G401.6 (cell line): ENCODE results near the gene ARV1.
"Not testable (repeated sequence)": the region's sequence is repeated elsewhere in the genome, so short reads cannot be mapped to it uniquely, and the experiment has no call there.

Experiments used
- FAIRE-seq: peaks from 2 replicates; lab custom pipeline; 2012; peaks lifted over from hg19 to GRCh38; lab: Jason Lieb, UNC

The ARV1 gene

DNA sequence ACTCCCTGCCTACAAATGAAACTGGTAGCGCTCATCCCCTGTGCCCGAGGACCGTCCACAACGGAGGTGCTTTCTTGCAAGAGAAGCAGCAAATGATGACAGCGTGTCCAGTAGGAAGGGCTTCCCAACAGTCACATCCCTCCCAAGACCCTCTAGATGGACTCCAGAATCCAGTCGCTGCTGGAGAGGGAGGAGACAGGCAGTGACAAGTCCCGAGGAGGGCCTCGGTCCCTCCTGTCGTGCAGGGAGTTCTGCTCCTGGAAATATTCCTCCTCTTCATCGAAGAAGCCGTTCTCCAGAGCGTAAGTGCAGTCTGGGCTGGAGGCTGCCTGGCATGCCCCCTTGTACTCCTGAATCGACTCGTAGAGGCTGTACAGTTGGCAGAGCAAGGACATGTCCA, 40.8 kb downstream of the ARV1 start:
- no peak for FAIRE-seq

DNA sequence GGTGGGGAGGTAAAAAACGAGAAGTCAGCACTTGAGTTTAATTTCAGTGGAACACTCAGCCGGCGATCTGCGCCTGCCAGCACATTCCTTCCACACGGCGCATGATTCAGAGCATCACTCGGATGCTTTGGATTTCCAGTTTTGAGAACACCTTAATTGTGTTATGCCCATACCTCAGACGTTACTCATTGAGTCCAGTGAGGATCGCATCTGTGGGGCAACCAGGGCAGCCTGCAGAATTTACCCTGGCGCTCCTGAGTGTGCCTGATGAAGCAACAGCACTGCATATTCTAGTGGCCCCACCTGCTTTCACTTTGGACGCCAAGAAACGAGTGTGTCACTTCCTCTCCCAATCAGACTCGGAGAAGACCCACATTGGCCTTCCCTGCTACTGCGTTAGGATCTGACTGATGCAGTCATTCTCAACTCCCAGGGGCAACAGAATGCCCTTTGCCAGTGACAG, 41.3 kb downstream of the ARV1 start:
- FAIRE-seq: no peak

DNA sequence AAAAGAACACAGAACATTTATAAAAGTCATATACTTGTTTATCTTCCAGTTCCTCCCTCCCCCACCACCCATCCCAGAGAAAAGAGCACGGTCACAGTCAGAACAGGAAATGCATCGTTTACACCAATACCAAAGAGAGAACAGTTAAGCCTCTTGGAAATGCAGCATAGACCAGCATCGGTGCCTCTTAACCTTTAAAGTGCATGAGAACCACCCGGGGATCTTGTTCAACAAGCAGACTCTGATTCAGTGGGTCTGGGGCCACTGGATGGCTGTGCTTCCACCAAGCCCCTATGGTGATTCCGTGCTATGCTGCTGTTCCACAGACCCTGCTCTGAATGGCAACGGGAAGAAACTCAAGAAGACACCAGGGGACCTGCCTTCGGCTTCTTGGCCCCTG, 41.9 kb downstream of the ARV1 start:
- FAIRE-seq: no peak

DNA sequence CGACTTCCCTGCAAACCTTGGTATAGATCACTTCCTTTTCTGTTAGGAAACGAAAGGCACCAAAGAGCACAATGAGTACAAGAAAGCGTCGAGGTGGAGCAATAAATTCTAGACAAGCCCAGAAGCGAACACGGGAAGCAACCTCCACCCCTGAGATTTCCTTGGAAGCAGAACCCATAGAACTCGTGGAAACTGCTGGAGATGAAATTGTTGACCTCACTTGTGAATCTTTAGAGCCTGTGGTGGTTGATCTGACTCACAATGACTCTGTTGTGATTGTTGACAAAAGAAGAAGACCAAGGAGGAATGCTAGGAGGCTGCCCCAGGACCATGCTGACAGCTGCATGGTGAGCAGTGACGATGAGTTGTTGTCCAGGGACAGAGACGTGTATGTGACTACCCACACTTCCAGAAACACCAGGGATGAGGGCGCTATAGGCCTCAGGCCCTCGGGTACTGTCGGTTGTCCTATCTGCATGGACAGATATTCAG, 42.7 kb downstream of the ARV1 start:
- no peak for FAIRE-seq

DNA sequence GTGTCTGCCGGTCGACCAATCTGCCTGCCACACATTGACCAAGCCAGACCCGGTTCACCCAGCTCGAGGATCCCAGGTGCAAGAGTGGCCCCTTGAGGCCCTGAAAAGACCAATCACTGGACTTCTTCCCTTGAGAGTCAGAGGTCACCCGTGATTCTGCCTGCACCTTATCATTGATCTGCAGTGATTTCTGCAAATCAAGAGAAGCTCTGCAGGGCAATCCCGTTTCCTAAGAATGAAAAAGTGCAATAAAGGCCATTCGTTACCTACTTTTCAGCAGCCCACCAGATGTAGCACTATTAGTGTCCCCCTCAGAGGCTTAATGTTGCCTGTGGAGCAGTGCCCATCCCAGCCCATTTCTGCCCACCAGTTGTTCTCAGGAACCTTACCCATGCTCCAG, 43.6 kb downstream of the ARV1 start:
- not testable (repeated sequence) for FAIRE-seq

DNA sequence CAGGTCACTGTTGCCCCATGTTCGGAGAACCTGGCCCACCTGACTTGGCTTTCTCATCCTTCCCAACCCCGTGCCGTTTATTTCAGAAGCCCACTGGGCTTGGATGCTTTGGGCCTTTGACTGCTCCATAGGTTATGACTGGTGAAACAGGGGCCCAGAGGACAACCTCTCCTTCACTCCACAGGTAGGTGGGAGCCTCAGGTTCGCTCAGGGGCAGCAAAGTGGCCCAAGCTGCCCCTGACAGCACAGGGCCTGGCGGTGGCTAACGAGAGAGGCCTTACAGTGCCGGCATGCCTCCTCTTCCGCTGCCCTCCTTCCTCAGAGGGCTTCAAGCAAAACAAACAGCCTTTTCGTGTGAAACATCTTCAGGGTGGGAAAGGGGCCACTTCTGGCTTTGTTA, 44.3 kb downstream of the ARV1 start:
- no peak for FAIRE-seq

DNA sequence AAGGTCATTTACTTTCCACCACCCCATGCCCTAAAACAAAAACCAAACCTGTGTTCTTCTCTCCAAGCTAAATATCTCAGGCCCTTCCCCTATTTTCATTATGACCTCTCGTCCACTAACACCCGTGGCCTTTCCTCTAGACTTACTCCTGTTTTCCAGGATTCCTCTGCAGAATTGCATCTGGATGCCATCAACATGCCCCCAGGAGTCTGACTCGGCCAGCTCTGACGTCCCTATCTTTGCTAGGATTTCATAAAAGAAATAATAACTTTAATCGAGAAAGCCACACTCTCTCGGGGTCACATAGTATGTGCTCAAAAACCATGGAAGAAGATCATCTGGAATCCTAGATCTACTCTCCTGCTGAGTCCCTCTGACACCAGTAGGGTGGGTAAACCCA, 47.7 kb downstream of the ARV1 start:
- no peak for FAIRE-seq

DNA sequence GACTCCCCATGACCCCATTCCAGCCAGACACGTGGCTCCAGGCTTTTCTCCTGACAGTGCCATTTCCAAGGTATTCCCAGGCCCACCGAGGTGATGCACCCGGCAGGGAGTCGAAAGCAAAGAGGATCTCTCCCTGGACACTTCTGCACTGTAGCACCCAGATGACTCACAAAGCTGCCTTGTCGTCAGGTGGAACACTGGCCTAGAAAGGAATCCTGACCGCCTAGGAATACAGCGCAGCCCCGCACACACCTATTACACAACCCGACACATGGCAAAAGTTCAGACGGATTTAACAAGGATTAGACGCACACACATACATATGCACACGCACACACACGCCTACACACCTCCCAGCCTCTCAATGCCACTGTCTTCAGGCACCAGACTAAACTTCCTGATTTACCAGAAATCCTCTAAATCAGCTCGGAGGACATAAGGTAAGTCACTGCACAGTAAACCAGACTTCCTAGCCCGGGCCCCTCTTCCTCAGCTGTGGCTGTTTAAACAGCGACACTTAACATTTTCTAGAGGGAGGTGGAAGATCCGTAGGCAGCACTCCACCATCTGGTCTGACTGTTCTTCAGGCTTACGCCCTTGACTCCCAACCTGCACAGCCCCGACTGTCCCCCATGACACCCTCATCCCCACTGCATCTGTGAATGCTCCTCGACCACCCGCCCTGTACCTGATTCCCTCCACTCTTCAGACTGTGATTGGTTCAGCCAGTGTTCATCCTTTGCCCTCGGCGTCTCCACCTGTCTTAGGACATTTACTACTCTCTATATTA, 48.4 kb downstream of the ARV1 start:
- no peak for FAIRE-seq

DNA sequence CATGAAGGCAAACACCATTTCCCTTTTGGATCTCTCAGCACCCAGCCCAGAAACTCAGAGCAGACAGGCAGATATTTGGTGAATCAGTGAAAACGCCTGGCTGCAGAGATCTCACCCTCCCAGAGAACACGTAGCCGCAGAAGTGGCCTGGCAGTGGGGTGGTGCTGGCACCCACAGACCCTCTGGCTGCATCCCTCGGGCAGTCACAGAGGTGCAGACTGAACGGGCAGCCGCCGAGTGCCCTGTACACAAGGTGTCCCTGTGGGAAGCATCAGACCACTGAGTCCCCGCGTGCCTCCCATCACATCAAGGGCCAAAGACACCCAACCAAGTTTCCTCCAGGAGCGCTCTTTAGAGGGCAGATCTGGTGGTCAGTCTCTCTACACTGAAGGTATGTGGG, 49.1 kb downstream of the ARV1 start:
- no peak for FAIRE-seq

DNA sequence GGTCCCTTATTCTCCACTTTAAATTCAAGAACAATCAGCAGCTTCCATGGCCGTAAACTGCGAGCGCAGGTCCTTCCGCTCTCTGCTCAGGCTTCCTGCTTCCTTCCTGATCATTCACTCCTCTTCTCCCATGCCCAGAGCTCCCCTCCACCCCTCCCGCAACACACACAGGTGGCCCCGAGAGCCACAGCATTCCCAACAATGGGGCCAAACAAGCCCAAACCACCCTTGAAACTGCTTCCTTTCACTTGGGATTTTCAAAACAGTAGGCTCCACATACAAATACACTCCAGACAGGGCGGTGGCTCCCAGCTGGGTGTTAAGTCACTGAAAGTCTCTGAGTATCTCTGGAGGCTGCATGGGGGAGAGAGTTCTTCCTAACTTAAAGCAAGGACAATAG, 49.8 kb downstream of the ARV1 start:
- no peak for FAIRE-seq

DNA sequence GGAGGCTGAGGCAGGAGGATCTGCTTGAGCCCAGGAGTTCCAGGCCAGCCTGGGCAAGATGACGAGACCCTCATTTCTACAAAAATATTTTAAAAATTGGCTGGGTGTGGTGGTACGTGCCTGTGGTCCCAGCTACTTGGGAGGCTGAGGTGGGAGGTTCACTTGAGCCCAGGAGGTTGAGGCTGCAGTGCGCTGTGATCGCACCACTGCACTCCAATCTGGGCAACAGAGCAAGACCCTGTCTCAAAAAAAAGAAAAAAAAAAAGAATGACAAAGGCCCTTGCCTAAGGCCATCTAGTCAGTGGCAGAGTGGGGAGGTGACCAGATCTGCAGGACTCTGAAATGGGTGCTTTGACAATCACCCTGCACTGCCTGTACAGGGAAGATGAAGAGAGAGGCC, 50.4 kb downstream of the ARV1 start:
- not testable (repeated sequence) for FAIRE-seq

DNA sequence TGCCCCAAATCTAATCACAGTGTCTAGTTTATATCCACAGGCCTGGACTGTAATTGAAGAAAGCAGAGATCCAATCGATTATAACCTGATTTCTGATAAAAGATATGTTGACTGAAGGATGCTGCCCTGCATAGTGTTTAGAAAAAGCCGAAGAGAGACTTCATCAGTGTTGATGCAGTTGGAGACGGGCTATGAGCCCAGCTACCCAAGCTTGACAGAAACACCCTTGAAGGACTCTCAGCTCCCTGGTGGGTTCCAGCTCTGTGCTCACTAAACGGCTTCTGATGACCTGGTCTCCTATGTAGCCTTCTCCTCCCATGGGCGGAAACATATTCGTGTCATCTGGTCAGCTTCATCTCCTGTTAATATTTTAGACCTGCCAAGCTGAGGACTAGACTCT, 50.9 kb downstream of the ARV1 start:
- no peak for FAIRE-seq

DNA sequence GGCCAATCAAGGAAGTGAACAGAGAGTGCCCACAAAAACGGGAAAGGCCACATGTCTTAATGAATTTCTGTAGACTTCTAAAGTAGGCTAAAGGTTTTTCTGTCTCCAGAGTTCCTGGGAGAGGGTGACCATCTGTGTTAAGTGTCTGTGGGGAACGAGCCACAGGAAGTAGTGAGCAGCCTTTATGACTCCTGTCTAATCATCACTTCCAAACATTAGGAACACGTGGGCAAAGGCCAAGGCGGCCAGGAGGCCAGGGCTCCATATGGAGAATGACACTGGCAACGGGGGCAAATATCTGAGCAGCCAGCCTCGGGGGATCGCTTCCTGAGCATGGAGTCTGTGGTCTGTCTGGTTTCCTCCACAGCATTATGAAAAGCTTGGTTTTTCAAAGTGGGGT, 54.1 kb downstream of the ARV1 start:
- FAIRE-seq: no peak

DNA sequence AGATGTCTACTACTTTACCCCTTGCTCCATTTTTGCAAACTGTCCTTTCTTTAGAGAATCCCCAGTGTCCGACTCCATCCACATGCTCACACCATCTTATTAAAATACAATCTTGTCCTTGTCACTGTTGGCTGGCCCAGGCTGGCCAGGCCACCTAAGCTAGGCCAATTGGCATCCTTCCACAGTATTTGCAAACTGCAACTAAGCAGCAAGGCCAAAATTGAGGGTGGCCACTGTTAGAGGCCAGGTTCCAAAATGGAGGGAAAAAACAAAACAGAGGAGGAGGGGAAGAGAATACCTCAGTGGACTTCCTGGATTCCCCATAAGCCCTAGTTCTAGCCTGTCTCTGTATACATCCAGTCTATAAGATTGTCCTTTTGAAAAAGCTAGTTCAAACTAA, 56.9 kb downstream of the ARV1 start:
- FAIRE-seq: no peak

DNA sequence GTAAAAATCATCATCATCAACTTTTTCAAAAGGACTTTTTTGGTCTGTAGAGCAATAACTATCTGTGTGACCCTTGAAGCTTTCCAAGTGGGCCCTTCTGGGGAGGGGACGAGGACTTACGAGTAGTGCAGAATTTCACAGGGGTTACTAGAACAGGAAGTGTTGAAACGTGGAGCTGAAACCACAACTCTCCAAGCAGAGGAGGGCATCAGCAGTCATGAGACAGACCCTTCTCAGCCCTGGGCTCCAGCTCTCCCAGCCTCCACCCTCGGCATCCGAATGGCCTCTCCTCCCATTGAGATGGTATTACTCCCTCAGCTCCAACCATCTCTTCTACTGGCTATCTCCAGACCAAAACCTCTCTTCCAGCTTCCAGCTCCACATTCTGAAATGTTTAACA, 57.5 kb downstream of the ARV1 start:
- no peak for FAIRE-seq

DNA sequence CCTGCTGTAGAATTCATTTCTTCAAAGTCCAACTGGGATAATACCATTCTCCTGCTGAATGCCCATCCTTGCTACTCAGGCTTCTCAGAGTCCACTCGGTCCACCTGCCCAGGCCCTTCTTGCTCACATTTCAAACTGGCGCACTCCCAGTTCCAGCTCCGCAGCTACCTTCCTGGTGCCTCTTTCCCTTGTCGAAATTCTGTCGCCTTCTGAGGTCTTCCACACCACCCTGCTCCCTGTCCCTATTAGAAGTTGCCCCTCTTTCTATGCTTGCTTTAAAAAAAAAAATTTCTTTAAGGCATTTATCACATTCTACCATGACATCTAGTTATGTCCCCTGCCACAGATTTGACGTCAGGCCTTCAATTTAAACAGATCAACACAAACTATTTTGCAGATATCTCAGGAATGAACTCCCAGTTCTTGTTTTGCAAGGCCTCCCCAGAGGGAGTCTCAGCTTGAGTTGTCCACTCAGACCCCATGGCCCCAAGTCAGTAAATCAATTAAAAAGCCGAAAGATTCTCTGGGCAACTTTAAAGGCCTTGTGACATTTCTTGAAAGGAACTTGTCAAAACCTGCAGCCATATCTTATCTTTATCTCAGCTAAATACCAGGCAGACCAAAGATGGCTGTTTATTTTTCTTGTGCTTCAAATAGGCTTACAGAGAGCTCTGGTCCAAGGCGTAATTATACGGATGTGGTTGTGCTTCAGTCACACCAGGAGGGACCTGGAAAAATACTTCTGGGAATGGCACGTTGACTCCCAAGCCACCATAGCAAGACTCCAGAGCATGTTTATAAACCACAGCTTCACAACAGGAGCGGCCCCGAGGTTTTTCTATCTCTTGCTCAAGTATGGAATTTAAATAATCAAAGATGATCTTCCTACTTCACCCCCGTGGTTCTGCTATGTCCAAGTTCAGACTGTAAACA, 59.0 kb downstream of the ARV1 start:
- FAIRE-seq: no peak

DNA sequence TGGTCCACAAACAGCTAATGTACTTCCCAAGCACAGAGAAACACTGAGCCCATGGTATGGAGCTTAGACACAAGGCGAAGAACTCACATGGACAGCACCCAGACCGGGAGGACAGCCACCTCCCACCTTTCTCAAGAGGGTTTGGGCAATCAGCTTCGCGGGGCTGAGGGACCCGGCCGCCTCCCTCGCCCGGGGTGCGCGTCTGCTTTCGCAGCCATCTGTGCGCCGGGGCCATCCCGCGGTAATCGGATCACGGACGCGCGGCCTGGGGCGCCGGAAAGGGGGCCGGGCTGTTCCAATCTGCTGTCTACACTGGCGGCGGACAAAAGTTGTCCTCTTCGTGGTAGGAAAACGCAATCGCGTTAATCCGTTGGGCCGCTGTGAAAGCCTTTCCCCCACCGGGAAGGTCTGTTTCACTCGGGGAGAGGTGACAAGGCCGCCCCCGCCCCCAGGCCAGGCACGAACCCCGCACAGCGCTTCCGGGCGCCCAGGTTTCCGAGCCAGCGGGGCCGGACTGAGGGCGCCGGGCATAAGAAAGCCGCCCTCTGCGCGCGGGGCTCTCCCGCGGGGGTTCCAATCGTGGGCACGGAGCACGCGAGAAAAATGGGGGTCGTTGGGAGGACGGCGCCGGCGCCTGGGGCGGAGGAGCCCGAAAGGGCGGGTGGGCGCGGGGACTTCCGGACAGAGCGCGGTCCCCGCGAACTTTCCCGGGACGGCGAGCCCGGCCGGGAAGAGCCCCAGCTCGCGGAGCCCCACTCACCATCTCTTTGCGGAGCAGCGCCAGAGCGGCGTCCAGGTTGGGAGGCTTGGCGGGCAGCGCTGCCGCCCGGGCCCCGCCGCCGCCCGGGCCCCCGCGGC, 60.5 kb downstream of the ARV1 start:
- FAIRE-seq: no peak

DNA sequence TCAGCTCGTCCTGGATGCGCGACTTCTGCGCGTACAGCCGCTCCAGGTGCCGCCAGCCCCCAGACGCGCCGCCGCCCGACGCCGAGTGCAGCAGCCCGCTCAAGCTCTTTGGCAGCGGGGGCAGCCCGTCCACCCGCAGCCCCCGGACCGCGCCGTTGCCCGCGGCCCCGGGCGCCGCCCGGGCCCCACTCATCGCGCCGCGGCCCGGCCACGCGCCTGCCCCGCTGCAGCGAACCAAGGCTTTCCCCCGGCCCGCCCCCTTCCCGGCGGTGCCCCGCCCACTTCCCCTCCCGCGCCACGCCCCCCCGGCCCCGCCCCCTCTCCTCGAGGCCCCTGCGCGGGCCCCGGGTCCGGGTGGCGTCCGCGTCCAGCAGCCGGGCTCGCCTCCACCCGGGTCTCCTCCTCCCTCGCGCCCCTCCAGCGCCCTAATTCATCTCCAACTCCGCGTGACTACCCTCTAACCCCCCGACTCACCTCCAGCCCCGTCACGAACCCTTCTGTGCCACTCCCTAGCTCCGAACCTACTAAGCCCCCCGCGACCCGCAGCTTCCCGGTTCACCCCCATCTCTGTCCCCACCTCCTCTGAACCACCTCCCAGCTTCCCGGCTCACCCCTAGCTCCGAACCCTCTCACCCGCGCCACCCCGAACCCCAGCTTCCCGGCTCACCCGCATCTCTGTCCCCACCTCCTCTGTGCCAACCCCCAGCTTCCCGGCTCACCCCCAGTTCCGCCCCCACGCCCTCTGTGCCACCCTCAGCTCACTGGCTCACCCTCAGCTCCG, 61.3 kb downstream of the ARV1 start, which contains the start of gene FAM89A:
TSS of gene FAM89A (minus strand) at position 236 of the 781 bp plus-strand sequence. CDS start at position 193, 43 bp downstream.
- no peak for FAIRE-seq

DNA sequence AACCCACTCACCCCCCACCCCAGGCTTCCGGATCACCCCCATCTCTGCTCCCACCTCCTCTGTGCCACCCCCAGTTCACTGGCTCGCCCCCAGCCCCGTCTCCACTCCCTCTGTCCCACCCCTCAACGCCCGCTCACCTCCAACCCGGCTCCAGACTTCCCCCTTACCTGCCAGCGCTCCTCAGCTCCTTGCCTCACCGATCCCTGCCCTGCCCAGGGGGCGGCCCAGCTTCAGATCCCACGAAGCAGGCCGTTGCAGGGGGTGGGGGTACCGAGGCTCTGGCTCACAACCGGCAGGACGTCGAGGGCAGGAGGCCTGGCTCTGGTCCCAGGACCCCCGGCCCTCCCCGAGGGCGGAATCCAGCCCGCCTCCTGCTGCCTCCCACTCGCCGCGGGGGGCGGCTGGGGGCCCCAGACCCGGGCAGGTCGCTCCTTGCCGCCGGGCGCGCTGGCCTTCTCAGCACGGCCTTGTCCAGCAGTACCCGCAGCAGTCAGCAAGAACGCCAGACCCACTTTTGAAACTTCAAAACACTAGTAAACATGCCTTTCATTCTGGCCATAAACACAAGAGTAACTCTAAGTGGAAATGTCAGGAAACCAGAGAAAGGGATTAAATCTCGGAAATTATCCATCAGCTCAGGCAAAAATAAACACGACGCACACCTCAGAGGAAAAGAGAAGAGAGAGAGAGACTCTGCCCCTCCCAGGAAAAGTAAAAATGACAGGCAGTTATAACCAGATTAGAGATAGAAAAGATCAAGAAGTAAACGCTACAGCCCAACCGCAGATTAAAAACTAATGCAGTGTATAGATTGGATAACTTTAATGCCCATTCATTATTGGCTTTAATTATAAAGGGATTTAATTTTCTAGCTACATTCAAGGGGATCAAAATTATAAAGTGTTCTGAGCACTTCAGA, 62.2 kb downstream of the ARV1 start:
- no peak for FAIRE-seq

DNA sequence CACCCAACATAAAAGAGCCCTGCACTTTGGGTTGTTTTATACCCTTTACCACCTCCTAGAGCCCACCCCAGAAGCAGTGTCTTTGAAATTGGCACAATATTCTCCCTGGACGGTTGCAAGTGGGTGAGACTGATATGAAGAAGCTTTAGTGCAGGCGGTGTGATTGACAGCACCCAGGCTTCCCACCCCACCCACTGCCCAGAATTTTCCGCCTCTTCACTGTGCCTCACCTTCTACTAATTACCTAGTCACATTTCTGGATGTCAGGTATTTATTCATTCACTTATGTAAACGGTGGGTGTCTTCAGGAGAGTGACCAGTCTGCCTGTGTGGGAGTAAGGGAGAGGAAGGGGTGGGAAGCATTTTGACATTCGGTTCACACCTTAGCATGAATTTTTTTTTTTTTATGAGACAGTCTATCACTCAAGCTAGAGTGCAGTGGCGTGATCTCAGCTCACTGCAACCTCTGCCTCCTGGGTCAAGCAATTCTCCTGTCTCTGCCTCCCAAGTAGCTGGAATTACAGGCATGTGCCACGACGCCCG, 62.9 kb downstream of the ARV1 start:
- FAIRE-seq: no peak
